Stimulated activated CD4-positive, alpha-beta T cell treated with anti-CD3 and anti-CD28 coated beads, Interleukin-2, amount 100 ng/mL, for 48 hours (primary cell): ENCODE data around the gene COL23A1.

ENCODE experiments used
- DNase-seq, 2 donors: peaks; one replicate each; pipeline ENCODE4 v3.0.0-alpha.2; 2020

The COL23A1 gene

DNA sequence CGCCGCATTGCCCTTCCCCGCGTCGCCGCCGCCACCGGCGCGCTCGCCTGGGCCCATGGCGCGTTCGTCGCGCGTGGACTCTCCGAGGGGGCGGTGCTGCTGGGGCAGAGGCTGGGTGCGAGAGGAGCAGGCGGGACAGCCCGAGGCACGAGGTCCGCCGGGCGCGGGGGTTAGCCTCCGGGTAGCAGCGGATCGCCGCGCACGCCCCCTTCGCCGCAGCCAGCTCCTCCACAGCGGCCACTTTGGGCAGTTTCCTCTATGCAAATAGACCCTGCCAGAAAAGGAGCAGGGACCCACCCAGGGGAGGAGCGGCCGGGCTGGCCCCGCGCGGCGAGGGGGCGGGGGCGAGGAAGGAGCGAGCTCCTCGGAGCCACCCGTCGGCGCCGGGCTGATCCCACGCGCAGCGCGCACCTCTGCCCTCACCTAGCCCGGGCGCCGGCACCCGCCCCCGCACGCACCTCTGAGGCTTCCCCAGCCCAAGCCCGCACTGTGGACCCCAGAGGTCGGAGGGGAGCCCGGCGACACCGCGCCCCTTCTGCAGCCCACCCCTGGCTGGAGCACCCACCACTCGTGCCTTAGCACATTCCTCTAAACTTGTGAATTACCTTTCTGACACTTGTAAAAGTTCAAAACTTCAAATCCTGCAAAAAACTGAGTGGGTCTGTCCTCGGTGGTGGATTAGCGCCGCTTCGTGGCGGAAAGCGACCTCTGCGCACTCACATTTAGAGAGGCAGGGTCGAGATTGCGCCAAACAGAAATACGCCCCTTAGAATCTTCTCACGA, at the start of gene COL23A1:
Gene COL23A1 (minus strand): TSS at position 253 of the 783 bp plus-strand sequence.
- DNase-seq, result peak; percentile 11 to 24

GRCh38 chr5:178637356-178638074, 47.3 kb upstream of the COL23A1 start:
- no peak for DNase-seq

DNA sequence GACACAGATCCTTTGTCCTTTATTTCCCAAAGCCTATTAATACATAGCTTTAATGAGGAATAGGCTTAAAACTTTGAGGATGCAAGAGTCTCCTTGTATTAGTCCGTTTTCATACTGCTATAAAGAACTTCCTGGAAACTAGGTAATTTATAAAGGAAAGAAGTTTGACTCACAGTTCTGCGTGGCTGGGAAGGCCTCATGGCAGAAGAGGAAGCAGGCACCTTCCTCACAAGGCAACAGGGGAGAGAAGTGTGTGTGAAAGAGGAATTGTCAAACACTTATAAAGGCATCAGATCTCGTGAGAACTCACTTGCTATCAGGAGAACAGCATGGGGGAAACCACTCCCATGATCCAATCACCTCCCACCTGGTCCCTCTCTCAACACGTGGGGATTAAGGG, 42.1 kb upstream of the COL23A1 start:
- no peak for DNase-seq

DNA sequence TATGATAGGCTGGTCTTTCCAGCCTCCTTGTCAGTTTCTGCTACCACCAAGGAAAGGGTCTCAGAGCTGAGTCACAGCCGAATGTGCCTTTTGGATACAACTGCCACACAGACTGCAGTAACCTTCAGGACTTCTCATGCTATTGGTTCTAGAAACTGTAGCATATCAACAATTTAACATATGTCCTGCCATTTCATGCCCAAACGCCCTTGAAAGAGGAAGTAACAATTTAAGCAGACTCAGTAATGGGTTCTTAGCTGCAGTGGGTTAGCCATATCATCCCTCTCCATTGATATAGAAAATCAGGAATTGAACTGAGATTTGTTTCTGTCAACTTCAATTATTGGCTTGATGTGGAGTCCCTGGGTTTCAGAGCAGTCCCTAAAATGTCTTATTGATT, 40.8 kb upstream of the COL23A1 start:
- no peak for DNase-seq

DNA sequence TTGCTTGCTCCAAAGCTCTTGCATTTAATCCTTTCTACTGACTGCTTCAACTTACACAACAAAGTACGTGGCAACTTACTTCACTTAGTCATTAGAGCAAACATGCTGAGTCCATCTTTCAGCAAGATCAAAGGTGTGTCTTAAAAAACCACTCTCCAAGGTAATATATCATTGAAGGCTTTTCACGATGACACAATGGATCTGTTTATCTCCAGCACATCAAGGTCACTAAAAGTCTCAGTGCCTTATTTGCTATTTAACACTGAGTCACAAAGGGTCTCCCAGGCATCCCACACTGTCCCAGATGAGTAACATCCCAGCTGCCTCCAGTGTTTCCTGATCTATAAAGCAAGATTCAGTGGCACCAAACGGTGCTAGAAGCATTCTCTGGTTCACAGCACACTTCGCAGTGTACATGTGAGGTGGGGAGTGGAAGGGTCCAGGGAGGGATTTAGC, 40.3 kb upstream of the COL23A1 start:
- DNase-seq, result no peak

GRCh38 chr5:178627259-178627598, 37.0 kb upstream of the COL23A1 start:
- DNase-seq, result no peak

- DNase-seq, result peak; percentile 95 to 97
These were observed 36.5 kb upstream of the COL23A1 start, which contains the start of gene CLK4 for GRCh38 chr5:178626484-178627258. CLK4 (minus strand) TSS chr5:178627050; CDS start chr5:178623416, 3,634 bp downstream.

DNA sequence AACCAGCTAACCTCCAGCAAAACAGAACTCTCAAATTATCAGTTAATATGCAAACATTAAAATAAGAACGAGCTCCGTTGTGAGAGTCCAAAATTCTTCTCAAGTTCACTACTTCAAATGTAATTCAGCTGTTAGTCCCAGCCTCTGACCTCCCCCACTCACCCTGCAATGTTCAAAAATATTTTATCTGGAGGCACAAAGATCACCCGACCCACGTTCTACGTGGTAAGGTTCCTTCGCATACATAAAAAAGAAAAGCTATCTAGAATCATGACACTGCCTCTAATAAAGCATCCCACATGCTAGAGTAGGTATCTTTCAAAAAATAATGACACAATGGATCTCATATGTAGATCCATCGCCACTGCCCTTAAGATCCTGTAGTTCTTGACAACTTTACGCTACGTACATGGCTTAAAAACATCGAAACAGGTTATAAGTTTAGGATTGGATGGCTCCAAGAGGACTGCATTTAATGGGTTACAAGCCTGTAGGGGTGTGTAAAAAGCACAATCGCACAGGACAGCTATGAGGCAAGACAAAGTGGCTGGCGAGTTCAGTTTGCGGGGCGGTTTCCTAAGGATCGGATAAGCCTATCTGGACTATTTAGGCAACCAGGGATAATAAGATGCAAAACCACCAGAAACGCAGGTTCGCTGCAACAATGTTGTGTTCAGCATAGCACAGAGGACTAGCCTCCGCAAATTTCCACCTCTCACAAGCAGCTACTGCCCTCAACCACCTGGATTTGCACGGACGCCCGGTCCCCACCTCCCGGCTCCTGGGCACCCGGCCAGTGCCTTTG, 35.7 kb upstream of the COL23A1 start:
- no peak for DNase-seq

GRCh38 chr5:178624631-178625546, 34.7 kb upstream of the COL23A1 start:
- DNase-seq, result no peak

GRCh38 chr5:178622679-178623247, 32.6 kb upstream of the COL23A1 start:
- no peak for DNase-seq

DNA sequence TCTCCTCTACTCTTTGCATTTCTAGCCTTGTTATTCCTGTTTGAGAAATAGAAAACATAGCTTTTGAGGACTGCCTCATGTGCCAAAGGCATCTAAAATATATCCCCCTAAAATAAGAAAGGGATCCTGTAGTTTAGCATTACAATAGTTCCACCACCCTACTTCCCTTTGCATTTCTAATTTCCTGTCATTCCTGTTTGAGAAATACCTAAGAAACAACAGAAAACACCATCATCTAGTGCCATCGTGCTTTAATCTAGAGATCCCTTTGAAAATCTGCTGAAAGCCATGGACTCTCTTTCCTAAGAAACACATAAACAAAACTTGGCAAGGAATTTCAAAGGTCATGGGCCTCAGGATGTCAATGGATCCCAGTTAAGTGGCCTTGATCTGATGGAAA, 29.2 kb upstream of the COL23A1 start:
- no peak for DNase-seq

- no peak for DNase-seq
These were observed 22.1 kb upstream of the COL23A1 start for GRCh38 chr5:178612299-178612698.

GRCh38 chr5:178606269-178606668, 16.1 kb upstream of the COL23A1 start:
- no peak for DNase-seq

GRCh38 chr5:178605788-178606187, 15.6 kb upstream of the COL23A1 start:
- no peak for DNase-seq

DNA sequence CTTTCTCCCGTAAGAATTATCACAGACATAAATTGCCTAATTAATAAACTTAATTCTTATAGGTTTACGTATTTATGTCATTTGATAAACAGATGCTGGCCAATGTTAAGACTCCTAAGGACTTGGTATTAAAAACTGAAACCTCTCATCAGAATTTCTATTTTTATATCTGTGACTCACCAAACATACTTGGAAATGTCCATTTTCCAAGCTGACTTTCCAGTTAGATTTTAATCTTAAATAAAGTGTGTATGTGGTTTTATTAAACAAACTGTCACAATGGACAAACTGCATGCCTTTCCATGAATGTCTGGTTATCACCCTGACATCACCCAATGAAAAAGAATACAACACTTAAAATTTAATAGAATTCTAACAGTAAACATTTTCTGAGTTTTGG, 12.6 kb upstream of the COL23A1 start:
- DNase-seq, result no peak

GRCh38 chr5:178595750-178596149, 5.6 kb upstream of the COL23A1 start:
- no peak for DNase-seq

DNA sequence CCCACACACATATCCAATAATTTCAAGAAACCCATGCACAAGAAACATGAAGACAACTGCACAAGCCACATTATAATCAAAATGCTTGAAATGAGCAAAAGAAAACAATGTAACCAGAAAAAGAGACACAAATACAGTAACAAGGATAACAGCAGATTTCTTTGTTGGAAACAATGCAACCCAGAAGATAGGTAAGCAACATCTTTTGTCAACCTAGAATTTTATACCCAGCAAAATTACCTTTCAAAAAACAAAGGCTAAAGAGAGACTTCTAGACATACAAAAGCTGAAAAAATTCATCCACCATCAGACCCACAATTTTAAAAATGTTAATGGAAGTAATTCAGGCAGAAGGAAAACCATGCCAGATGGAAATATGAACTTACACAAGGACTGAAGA, 5.0 kb upstream of the COL23A1 start:
- no peak for DNase-seq

DNA sequence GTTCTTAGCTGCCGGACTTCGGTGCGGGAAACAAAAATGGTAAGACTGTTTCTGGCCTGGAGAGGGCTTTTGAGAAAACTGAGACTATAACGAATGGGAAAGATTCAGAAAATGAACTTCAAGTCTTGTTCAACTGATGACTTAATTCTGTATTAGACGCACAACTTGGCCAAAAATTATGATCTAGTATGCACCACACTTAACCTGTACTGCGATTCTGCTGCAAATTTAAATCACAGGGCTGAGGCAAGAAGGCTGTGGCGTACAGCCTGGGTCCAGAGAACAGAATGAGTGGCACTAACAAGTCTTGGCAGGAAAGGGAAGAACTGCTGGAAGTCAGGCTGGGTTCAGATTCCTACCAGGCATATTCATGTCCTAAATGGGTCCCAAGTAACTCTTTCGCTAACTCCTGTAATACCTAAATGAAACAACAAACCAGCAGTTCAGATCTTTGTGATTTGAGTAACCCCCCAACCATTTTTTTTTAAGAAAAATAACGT, 781 bp upstream of the COL23A1 start:
- DNase-seq, result no peak

DNA sequence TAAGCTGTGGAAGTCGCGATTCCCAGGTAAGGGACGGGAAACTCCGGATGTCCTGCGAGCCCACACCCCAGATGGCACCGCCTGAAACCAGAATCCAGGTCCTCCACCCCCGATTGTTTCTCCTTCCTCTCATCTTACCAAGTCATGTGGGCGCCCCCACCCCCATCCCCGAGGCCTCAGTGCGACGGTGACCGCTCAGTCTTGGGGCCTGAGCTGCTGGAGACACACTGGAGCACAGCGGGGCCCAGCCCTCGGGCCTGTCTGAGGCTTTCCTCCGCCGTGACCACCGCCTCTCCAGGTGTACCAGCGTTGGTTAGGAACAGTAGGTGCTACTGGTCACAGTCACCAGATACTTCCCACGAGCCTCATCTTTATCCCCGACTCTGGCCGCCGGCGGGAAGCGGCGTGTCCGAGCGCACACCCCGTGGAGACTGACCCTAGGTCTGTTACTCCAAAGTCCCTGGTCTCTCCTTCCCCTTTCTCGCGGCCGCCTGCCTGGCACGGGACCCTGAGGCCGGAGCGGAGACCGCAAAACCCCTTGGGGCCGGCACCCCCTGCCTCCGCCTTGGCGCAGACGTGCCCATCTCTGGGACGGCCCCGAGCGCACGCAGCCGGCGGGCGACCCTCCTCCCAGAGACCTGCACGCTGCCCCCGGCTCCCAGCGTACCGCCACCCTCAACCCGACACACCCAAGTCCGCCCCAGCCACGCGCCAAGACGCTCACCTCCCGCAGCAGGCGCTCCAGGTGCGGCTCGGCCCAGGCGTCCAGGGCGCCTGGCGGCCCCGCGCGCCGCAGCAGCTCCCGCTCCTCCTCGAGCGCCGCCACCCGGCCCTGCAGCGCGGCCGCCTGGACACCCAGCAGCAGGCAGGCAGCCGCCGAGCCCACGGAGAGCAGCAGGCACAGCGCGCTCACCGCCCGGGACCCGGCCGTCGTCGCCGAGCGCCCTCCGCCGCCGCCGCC, 733 bp downstream of the COL23A1 start:
- no peak for DNase-seq

DNA sequence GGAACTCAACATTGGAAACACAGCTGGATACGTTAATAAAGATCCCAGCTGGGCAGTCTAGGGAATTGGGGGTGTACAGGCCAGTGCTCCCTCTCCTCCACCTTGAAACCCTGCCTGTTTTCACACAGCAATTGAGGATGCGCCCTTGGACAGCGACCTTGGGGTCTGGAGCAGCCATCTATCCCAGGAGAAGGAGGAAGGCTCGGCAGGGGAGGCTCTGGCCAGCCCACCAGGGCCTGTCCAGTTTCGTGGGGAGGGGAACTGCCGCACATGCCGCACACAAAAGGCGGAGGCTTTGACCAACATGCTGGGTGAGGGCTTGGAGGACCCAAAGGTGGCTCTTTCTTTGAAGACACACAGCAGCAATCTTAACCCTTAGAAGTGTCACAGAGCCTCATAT, 1.4 kb downstream of the COL23A1 start:
- no peak for DNase-seq
